A673 (cell line): Measurements from ENCODE around the gene BTNL8.

Experiments
- CTCF ChIP-seq: fragments of 300-800, 200-600 bp; sonication (generic); conservative IDR thresholded peaks from 2 replicates; pipeline ENCODE4 v1.5.1; 2017; ENCODE audit warnings: low read depth, mild to moderate bottlenecking, antibody characterized with exemption, low read length, moderate library complexity, mixed read lengths
- EZH2 ChIP-seq: fragments of 200-600 bp; sonication (generic); IDR thresholded peaks from 2 replicates; pipeline ENCODE4 v1.6.1; 2017; ENCODE audit warnings: borderline replicate concordance, low read depth, mild to moderate bottlenecking, mixed read lengths, antibody characterized with exemption, low read length; ENCODE audit not compliant: poor library complexity, severe bottlenecking

GRCh38 chr5:180920710-180921109, 21.8 kb downstream of the BTNL8 start:
- TF ChIP-seq CTCF (no peak), EZH2 (no peak)
